ENCODE data around the gene FASTK. TPM values are rescaled to one million over a fixed set of nuclear protein-coding genes. Genes with fewer than 3 reads are reported as not detected.
A peak's percentile ranks its signal among the peaks of the same experiment; 100 is the strongest.

Gene FASTK
- total RNA-seq, 3 donors from 2014 or later: 78.6 to 122 (median 98.5) TPM

- Histone ChIP-seq H3K9me3 (no peaks in the 10 kb centered on the region), H3K36me3 (ENCODE audit: low read depth) (peaks cover 10% of the 10 kb centered on the region), H3K4me1 (ENCODE audit: low read depth) (no peaks in the 10 kb centered on the region), H3K4me3 (no peak overlapping the region)
- ATAC-seq (peak; percentile 27), DNase-seq (peak in 1 of 3 donors; percentile 47)
- intact Hi-C loops (cut with DNase I, micrococcal nuclease): no loop called here
- no peak for TF ChIP-seq CTCF (IDR thresholded peaks at IDR 0.05)
Observed at GRCh38 chr7:151069841-151070573, 10.6 kb downstream of the FASTK start.

GRCh38 chr7:151068069-151068773 lies 12.4 kb downstream of the FASTK start:
- intact Hi-C loops (cut with DNase I, micrococcal nuclease): no loop called here
- H3K4me1 ChIP-seq (ENCODE audit: low read depth): no peaks in the 10 kb centered on the region
- H3K4me3 ChIP-seq: no peak overlapping the region
- H3K9me3 ChIP-seq: no peaks in the 10 kb centered on the region
- H3K36me3 ChIP-seq (ENCODE audit: low read depth): peaks cover 10% of the 10 kb centered on the region
- no peak for TF ChIP-seq CTCF (IDR thresholded peaks at IDR 0.05)
- DNase-seq (no peak), ATAC-seq (no peak)

GRCh38 chr7:151066273-151066974 lies 14.2 kb downstream of the FASTK start:
- intact Hi-C loops (cut with DNase I, micrococcal nuclease): no loop called here
- TF ChIP-seq CTCF (IDR thresholded peaks at IDR 0.05): no peak

GRCh38 chr7:151065516-151065915 lies 15.1 kb downstream of the FASTK start:
- no peak overlapping the region for H3K4me3 ChIP-seq
- H3K4me1 ChIP-seq (ENCODE audit: low read depth): peaks cover 17% of the 10 kb centered on the region
- no peaks in the 10 kb centered on the region for H3K9me3 ChIP-seq
- peaks cover 10% of the 10 kb centered on the region for H3K36me3 ChIP-seq (ENCODE audit: low read depth)
- DNase-seq (no peak), ATAC-seq (no peak)
- intact Hi-C loops (cut with DNase I, micrococcal nuclease): no loop called here
- no peak for TF ChIP-seq CTCF (IDR thresholded peaks at IDR 0.05)

More at GRCh38 chr7:151066273-151066974, 14.2 kb downstream of the FASTK start:
- DNase-seq: no peak
- no peak for ATAC-seq
- peaks cover 8% of the 10 kb centered on the region for H3K4me1 ChIP-seq (ENCODE audit: low read depth)
- H3K9me3 ChIP-seq: no peaks in the 10 kb centered on the region
- H3K4me3 ChIP-seq: no peak overlapping the region
- H3K36me3 ChIP-seq (ENCODE audit: low read depth): peaks cover 10% of the 10 kb centered on the region

GRCh38 chr7:151064993-151065392 lies 15.6 kb downstream of the FASTK start:
- no peak for TF ChIP-seq CTCF (IDR thresholded peaks at IDR 0.05)
- H3K4me3 ChIP-seq: no peak overlapping the region
- H3K9me3 ChIP-seq: no peaks in the 10 kb centered on the region
- peaks cover 22% of the 10 kb centered on the region for H3K4me1 ChIP-seq (ENCODE audit: low read depth)
- intact Hi-C loops (cut with DNase I, micrococcal nuclease): no loop called here
- H3K36me3 ChIP-seq (ENCODE audit: low read depth): peaks cover 5% of the 10 kb centered on the region
- DNase-seq (no peak), ATAC-seq (no peak)

All from mucosa of descending colon (tissue), 3 donors.